Mesendoderm (in vitro differentiated cells): ENCODE measurements around the gene KRTAP17-1.

Experiments
- DNase-seq: peaks from one replicate; pipeline ENCODE4 v3.0.0; 2013
- H2AK5ac ChIP-seq: 2 replicates; pipeline ENCODE4 v1.6.1; 2013; ENCODE audit warnings: low read length, inconsistent platforms
- H2BK120ac ChIP-seq: 2 replicates; pipeline ENCODE4 v1.6.1; 2013; ENCODE audit warnings: low read depth, mild to moderate bottlenecking, low read length, moderate library complexity, mixed read lengths
- H2BK15ac ChIP-seq: replicated peaks from 2 replicates; pipeline ENCODE4 v1.6.1; 2013; ENCODE audit warnings: low read depth, mild to moderate bottlenecking, moderate library complexity
- H2BK5ac ChIP-seq: 2 replicates; pipeline ENCODE4 v1.6.1; 2013; ENCODE audit warnings: low read length, inconsistent platforms
- H3K18ac ChIP-seq: 2 replicates; pipeline ENCODE4 v1.6.1; 2013; ENCODE audit warnings: mild to moderate bottlenecking, low read length, mixed read lengths
- H3K23ac ChIP-seq: one replicate; pipeline ENCODE4 v1.6.1; 2013; ENCODE audit warnings: low read length
- H3K27ac ChIP-seq: 2 replicates; pipeline ENCODE4 v1.5.1; 2013; ENCODE audit warnings: low read depth, mild to moderate bottlenecking, inconsistent platforms, low read length, moderate library complexity
- H3K27me3 ChIP-seq: 2 replicates; pipeline ENCODE4 v1.6.1; 2013; ENCODE audit warnings: low read length, control low read depth, mild to moderate bottlenecking, inconsistent platforms; ENCODE audit not compliant: insufficient read depth, poor library complexity
- H3K36me3 ChIP-seq: 2 replicates; pipeline ENCODE4 v1.6.1; 2013; ENCODE audit warnings: low read length, inconsistent platforms; ENCODE audit not compliant: control insufficient read depth, insufficient read depth
- H3K4ac ChIP-seq: one replicate; pipeline ENCODE4 v1.6.1; 2013; ENCODE audit warnings: low read depth, mild to moderate bottlenecking, low read length, moderate library complexity
- H3K4me1 ChIP-seq: 2 replicates; pipeline ENCODE4 v1.6.1; 2013; ENCODE audit warnings: low read depth, low read length, inconsistent platforms; ENCODE audit not compliant: control insufficient read depth
- H3K4me2 ChIP-seq: 2 replicates; pipeline ENCODE4 v1.6.1; 2013; ENCODE audit warnings: low read length
- H3K4me3 ChIP-seq: 2 replicates; pipeline ENCODE4 v1.5.1; 2013; ENCODE audit warnings: mild to moderate bottlenecking, low read length
- H3K56ac ChIP-seq: one replicate; pipeline ENCODE4 v1.6.1; 2013; ENCODE audit warnings: low read length
- H3K79me1 ChIP-seq: 2 replicates; pipeline ENCODE4 v1.6.1; 2013; ENCODE audit warnings: low read length, inconsistent platforms
- H3K79me2 ChIP-seq: 2 replicates; pipeline ENCODE4 v1.6.1; 2013; ENCODE audit warnings: mild to moderate bottlenecking, low read length; ENCODE audit not compliant: control insufficient read depth, insufficient read depth
- H3K9ac ChIP-seq: 2 replicates; pipeline ENCODE4 v1.6.1; 2013; ENCODE audit warnings: low read length, inconsistent platforms
- H4K5ac ChIP-seq: one replicate; pipeline ENCODE4 v1.6.1; 2013; ENCODE audit warnings: low read length
- H4K8ac ChIP-seq: one replicate; pipeline ENCODE4 v1.6.1; 2013; ENCODE audit warnings: low read depth, mild to moderate bottlenecking, control low read depth, low read length, moderate library complexity
- WGBS: extraction: QIAGEN DNeasy Blood & Tissue Kit; methylation state at CpG from one replicate; pipeline ENCODE4 v1.1.7; 2013; ENCODE audit warnings: low lambda C conversion rate, missing lambda C conversion rate; ENCODE audit not compliant: insufficient coverage; ENCODE audit errors: extremely low coverage; 5-methylcytosine and 5-hydroxymethylcytosine counted together

Gene KRTAP17-1

DNA sequence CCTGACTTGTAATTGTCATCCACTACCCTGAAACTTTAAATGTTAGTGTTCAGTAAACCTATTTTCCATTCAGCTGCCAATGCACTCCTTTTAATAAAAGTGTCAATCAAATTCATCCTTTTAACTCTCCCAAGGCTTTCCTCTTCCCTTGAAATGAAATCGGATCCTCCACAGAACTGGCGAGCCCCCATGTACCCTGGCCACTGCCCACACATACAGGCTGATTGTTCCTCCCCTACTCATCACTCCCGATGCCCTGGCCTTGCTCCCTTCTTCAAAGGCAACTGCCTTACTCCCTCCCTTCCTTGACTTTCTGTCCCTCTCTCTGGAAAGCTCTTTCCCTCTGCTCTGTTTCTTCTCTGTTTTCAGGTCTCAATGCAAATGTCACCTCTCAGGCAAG is 27.5 kb upstream of the KRTAP17-1 start:
- no CpG with 5 or more reads among the region's 3 CpGs for WGBS

GRCh38 chr17:41340934-41341861 is 25.7 kb upstream of the KRTAP17-1 start:
- Histone ChIP-seq H3K23ac (no peak overlapping the region), H3K27me3 (no peaks in the 10 kb centered on the region), H3K9ac (no peak overlapping the region), H3K56ac (no peak overlapping the region), H3K4me2 (no peak overlapping the region), H3K4me1 (no peaks in the 10 kb centered on the region), H2BK15ac (no peak overlapping the region), H3K79me2 (no peaks in the 10 kb centered on the region), H3K4me3 (no peak overlapping the region), H3K36me3 (no peaks in the 10 kb centered on the region), H3K27ac (no peak overlapping the region), H2AK5ac (no peak overlapping the region), H2BK120ac (no peak overlapping the region), H3K18ac (no peak overlapping the region), H2BK5ac (no peak overlapping the region), H3K4ac (no peak overlapping the region), H4K5ac (no peak overlapping the region), H4K8ac (no peak overlapping the region), H3K79me1 (no peaks in the 10 kb centered on the region)
- DNase-seq: no peak
- no CpG with 5 or more reads among the region's 7 CpGs for WGBS

More for the DNA sequence above, 27.5 kb upstream of the KRTAP17-1 start:
- Histone ChIP-seq H3K4me2 (no peak overlapping the region), H2BK5ac (no peak overlapping the region), H3K79me1 (no peaks in the 10 kb centered on the region), H2BK120ac (no peak overlapping the region), H3K18ac (no peak overlapping the region), H2AK5ac (no peak overlapping the region), H3K4ac (no peak overlapping the region), H3K23ac (no peak overlapping the region), H2BK15ac (no peak overlapping the region), H3K36me3 (no peaks in the 10 kb centered on the region), H4K8ac (no peak overlapping the region), H3K27ac (no peak overlapping the region), H3K27me3 (no peaks in the 10 kb centered on the region), H3K4me1 (no peaks in the 10 kb centered on the region), H4K5ac (no peak overlapping the region), H3K9ac (no peak overlapping the region), H3K56ac (no peak overlapping the region), H3K79me2 (no peaks in the 10 kb centered on the region), H3K4me3 (no peak overlapping the region)
- DNase-seq: no peak

GRCh38 chr17:41340494-41340893 is 25.0 kb upstream of the KRTAP17-1 start:
- no peak overlapping the region for H3K18ac ChIP-seq
- no CpG with 5 or more reads among the region's 3 CpGs for WGBS
- no peak overlapping the region for H3K4ac ChIP-seq
- H3K27me3 ChIP-seq: no peaks in the 10 kb centered on the region
- H3K56ac ChIP-seq: no peak overlapping the region
- no peak overlapping the region for H3K27ac ChIP-seq
- no peaks in the 10 kb centered on the region for H3K36me3 ChIP-seq
- no peak overlapping the region for H2BK120ac ChIP-seq
- no peak overlapping the region for H3K4me3 ChIP-seq
- no peak overlapping the region for H3K23ac ChIP-seq
- H3K9ac ChIP-seq: no peak overlapping the region
- no peak overlapping the region for H2AK5ac ChIP-seq
- no peak overlapping the region for H2BK15ac ChIP-seq
- H4K8ac ChIP-seq: no peak overlapping the region
- no peaks in the 10 kb centered on the region for H3K79me1 ChIP-seq
- no peaks in the 10 kb centered on the region for H3K79me2 ChIP-seq
- no peaks in the 10 kb centered on the region for H3K4me1 ChIP-seq
- no peak for DNase-seq
- H4K5ac ChIP-seq: no peak overlapping the region
- H2BK5ac ChIP-seq: no peak overlapping the region
- H3K4me2 ChIP-seq: no peak overlapping the region

DNA sequence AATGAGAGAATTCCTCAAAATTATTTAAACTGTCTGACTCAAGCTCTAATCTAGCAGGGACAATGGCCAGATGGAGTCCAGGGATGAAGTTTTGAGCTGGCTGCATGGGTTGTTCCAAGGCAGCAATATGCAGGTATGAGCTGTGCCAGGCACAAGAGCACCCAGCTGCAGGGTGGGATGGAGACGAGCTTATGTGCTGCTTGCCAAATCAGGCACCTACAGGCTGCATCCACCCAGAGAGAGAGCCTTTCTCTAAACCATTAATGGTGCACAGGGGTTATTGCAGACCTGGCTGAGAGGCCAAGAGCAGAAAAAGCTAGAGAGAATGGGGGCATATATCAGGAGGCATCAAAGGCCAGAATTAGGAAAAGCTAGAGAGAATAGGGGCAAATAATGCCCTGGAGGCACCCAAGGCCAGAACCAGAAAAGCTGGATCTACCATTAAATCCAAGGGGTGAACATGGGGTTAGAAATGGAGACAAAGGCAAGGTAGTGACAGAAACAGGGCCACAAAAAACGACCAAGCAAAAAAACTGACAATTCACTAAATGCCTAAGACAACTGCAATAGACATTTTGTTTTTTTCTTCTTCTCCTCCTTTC is 24.2 kb upstream of the KRTAP17-1 start:
- H3K27ac ChIP-seq: no peak overlapping the region
- no peak overlapping the region for H2BK5ac ChIP-seq
- DNase-seq: no peak
- H3K4me1 ChIP-seq: no peaks in the 10 kb centered on the region
- no peak overlapping the region for H3K18ac ChIP-seq
- H3K4me3 ChIP-seq: no peak overlapping the region
- H2BK15ac ChIP-seq: no peak overlapping the region
- no peak overlapping the region for H3K4ac ChIP-seq
- no peaks in the 10 kb centered on the region for H3K79me2 ChIP-seq
- no peak overlapping the region for H3K9ac ChIP-seq
- no peak overlapping the region for H4K5ac ChIP-seq
- no peaks in the 10 kb centered on the region for H3K79me1 ChIP-seq
- no peak overlapping the region for H3K4me2 ChIP-seq
- H3K27me3 ChIP-seq: no peaks in the 10 kb centered on the region
- no peak overlapping the region for H2AK5ac ChIP-seq
- no peak overlapping the region for H3K56ac ChIP-seq
- no peak overlapping the region for H3K23ac ChIP-seq
- no peaks in the 10 kb centered on the region for H3K36me3 ChIP-seq
- H2BK120ac ChIP-seq: no peak overlapping the region
- no CpG with 5 or more reads among the region's 2 CpGs for WGBS
- no peak overlapping the region for H4K8ac ChIP-seq

GRCh38 chr17:41338961-41339485 is 23.5 kb upstream of the KRTAP17-1 start:
- no peak overlapping the region for H3K4me2 ChIP-seq
- H3K18ac ChIP-seq: no peak overlapping the region
- H3K56ac ChIP-seq: no peak overlapping the region
- no peak overlapping the region for H3K9ac ChIP-seq
- H2BK15ac ChIP-seq: no peak overlapping the region
- H3K4me3 ChIP-seq: no peak overlapping the region
- H3K36me3 ChIP-seq: no peaks in the 10 kb centered on the region
- no peaks in the 10 kb centered on the region for H3K79me1 ChIP-seq
- H2BK120ac ChIP-seq: no peak overlapping the region
- H2AK5ac ChIP-seq: no peak overlapping the region
- H2BK5ac ChIP-seq: no peak overlapping the region
- H3K4ac ChIP-seq: no peak overlapping the region
- no peak overlapping the region for H4K5ac ChIP-seq
- no peaks in the 10 kb centered on the region for H3K27me3 ChIP-seq
- H3K23ac ChIP-seq: no peak overlapping the region
- no peaks in the 10 kb centered on the region for H3K79me2 ChIP-seq
- no peak overlapping the region for H4K8ac ChIP-seq
- no peak for DNase-seq
- H3K27ac ChIP-seq: no peak overlapping the region
- no CpG with 5 or more reads among the region's 5 CpGs for WGBS
- H3K4me1 ChIP-seq: no peaks in the 10 kb centered on the region
